GM13976 (cell line): Measurements from ENCODE around the gene CD2BP2.
A peak's percentile ranks its signal among the peaks of the same experiment; 100 is the strongest.

ENCODE experiments used
- DNase-seq: peaks from one replicate; pipeline ENCODE4 v3.0.0; 2012; ENCODE audit warnings: low spot score
- CTCF ChIP-seq: IDR thresholded peaks from 2 replicates; pipeline ENCODE4 v1.5.1; 2012; ENCODE audit warnings: borderline replicate concordance, mild to moderate bottlenecking; ENCODE audit not compliant: insufficient read depth; ENCODE audit errors: extremely low read depth, missing control alignments, control extremely low read depth
- in situ Hi-C: fragments of 300-500 bp; cut with MboI; formaldehyde crosslinking; loops from one replicate; pipeline ENCODE4 v1.12.0; 2022; ENCODE audit warnings: low sequenced_read_pairs, mixed read lengths, inconsistent platforms; ENCODE audit not compliant: unreplicated experiment

The CD2BP2 gene

GRCh38 chr16:30381291-30382041, 26.4 kb upstream of the CD2BP2 start:
- no peak for TF ChIP-seq CTCF
- in situ Hi-C loops = no loop called here
- DNase-seq = no peak

GRCh38 chr16:30380803-30381208, 25.7 kb upstream of the CD2BP2 start:
- in situ Hi-C loops = no loop called here
- DNase-seq = no peak
- no peak for TF ChIP-seq CTCF

- in situ Hi-C loops = no loop called here
- no peak for DNase-seq
- no peak for TF ChIP-seq CTCF
Measured at GRCh38 chr16:30380072-30380802, 25.1 kb upstream of the CD2BP2 start.

- in situ Hi-C loops = no loop called here
- no peak for TF ChIP-seq CTCF
- no peak for DNase-seq
Measured at GRCh38 chr16:30379158-30379783, 24.2 kb upstream of the CD2BP2 start.

- in situ Hi-C loops = no loop called here
- no peak for TF ChIP-seq CTCF
- DNase-seq = peak; percentile 99
Measured at GRCh38 chr16:30378236-30379157, 23.4 kb upstream of the CD2BP2 start.

GRCh38 chr16:30377812-30378235, 22.7 kb upstream of the CD2BP2 start:
- peak; percentile 82 for DNase-seq

More at GRCh38 chr16:30377812-30378235, 22.7 kb upstream of the CD2BP2 start:
- in situ Hi-C loops = no loop called here
- no peak for TF ChIP-seq CTCF
